ENCODE data around the gene SBF2.

DNA sequence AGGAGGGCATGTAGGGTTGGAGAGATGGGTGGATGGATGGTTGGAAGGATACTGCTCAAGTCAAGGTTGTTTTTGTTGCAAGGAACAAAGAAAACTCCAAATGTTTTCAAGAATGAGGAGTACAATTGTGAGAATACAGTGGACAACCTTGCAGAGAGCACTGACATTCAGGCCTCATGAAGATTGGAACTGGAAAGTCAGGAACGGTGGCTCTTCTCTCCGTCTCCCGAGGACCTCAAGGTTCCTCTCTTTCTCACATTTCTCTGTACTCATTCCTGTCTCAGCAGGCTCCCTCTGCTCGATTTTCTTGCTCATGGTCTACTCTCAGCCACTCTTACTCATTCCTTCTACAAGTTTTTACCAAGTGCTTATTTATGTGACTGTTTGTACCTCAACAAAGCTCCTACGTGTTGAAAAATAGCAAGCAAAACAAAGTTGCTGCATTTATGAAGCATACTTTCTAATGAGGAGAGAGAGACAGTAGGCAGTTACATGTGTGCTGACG, 532.5 kb downstream of the SBF2 start:
- TF ChIP-seq, protein P1, sequence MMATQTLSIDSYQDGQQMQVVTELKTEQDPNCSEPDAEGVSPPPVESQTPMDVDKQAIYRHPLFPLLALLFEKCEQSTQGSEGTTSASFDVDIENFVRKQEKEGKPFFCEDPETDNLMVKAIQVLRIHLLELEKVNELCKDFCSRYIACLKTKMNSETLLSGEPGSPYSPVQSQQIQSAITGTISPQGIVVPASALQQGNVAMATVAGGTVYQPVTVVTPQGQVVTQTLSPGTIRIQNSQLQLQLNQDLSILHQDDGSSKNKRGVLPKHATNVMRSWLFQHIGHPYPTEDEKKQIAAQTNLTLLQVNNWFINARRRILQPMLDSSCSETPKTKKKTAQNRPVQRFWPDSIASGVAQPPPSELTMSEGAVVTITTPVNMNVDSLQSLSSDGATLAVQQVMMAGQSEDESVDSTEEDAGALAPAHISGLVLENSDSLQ (IDR thresholded peaks at IDR 0.05), result no peak
- TF ChIP-seq L3MBTL2 (conservative IDR thresholded peaks at IDR 0.05) (no peak), BHLHE40 (IDR thresholded peaks at IDR 0.05; ENCODE audit: borderline replicate concordance) (no peak), SP1 (IDR thresholded peaks at IDR 0.05) (no peak), NFRKB (IDR thresholded peaks at IDR 0.05) (no peak), ZNF384 (IDR thresholded peaks at IDR 0.05) (no peak), HDGF (IDR thresholded peaks at IDR 0.05; ENCODE audit: borderline replicate concordance) (no peak), FOXK2 (IDR thresholded peaks at IDR 0.05) (no peak), TARDBP (IDR thresholded peaks at IDR 0.05) (no peak), CTBP1 (IDR thresholded peaks at IDR 0.05; ENCODE audit: borderline replicate concordance) (no peak), FOXM1 (IDR thresholded peaks at IDR 0.05; ENCODE audit: borderline replicate concordance) (no peak), SUZ12 (IDR thresholded peaks at IDR 0.05) (no peak), ELF4 (IDR thresholded peaks at IDR 0.05) (no peak)

All from HEK293T (cell line).